Body of pancreas (tissue), 4 donors: ENCODE measurements around the gene UBB. TPM values are rescaled to one million over a fixed set of nuclear protein-coding genes. Genes with fewer than 3 reads are reported as not detected.

Experiments used
- ATAC-seq: fragments of 150-250 bp; one replicate; pipeline ENCODE4 v1.9.1; 2016
- DNase-seq, 4 donors: peaks; one replicate each; pipeline ENCODE4 v3.0.0-alpha.2; 2019
- H3K27ac ChIP-seq, 4 donors: fragments of 200-600 bp; sonication (generic); 1 replicate in 3 of 4; 2 replicates in 1 of 4; pipeline versions ENCODE4 v1.5.1 to v1.6.1; 2016 to 2019; ENCODE audit warnings: mild to moderate bottlenecking in 1 of 4, mixed read lengths in 1 of 4, moderate library complexity in 1 of 4
- H3K27me3 ChIP-seq, 2 donors: fragments of 200-600 bp; sonication (generic); one replicate each; pipeline ENCODE4 v1.6.0; 2016; ENCODE audit warnings: mild to moderate bottlenecking in 1 of 2
- H3K36me3 ChIP-seq, 2 donors: fragments of 200-600 bp; sonication (generic); replicated peaks in 1 of 2; 2 replicates each; pipeline ENCODE4 v1.5.1; 2016; ENCODE audit warnings: low read depth in 2 of 2; ENCODE audit not compliant: insufficient read depth in 1 of 2
- H3K4me1 ChIP-seq: fragments of 200-600 bp; sonication (generic); one replicate; pipeline ENCODE4 v1.6.0; 2016
- H3K4me3 ChIP-seq, 2 donors: fragments of 200-600 bp; sonication (generic); 1 replicate in 1 of 2; 2 replicates in 1 of 2; pipeline ENCODE4 v1.5.1; 2016 to 2019
- H3K9me3 ChIP-seq, 3 donors: fragments of 200-600 bp; sonication (generic); 1 replicate in 2 of 3; 2 replicates in 1 of 3; pipeline ENCODE4 v1.5.1; 2016
- CTCF ChIP-seq, 7 experiments: fragments of 450-650 bp in 4 of 7; fragments of 200-600 bp in 3 of 7; sonication (generic) in 3 of 7; IDR thresholded peaks; one replicate each; pipeline ENCODE4 v1.5.1; 2016 to 2019; ENCODE audit warnings: antibody characterized with exemption in 7 of 7
- POLR2A ChIP-seq, 3 donors: fragments of 450-650 bp; IDR thresholded peaks; one replicate each; pipeline ENCODE4 v1.6.1; 2016; ENCODE audit warnings: antibody characterized with exemption in 3 of 3, mild to moderate bottlenecking in 2 of 3
- WGBS, 2 donors: methylation state at CpG; one replicate each; pipeline ENCODE4 v1.1.5; 2017; 5-methylcytosine and 5-hydroxymethylcytosine counted together
- intact Hi-C: fragments of 100-400 bp; cut with DNase I; formaldehyde crosslinking; loops from one replicate; pipeline ENCODE4 v1.15.1; 2023
- total RNA-seq, 2 donors: library from RNA; depleted of rRNA; stranded (reverse); fragments of >200 nt; gene quantifications; one replicate each; pipeline ENCODE4 v1.1.0, GENCODE V29; 2016

Gene UBB
- 100 to 1,000 TPM; 450 to 486 TPM for total RNA-seq

DNA sequence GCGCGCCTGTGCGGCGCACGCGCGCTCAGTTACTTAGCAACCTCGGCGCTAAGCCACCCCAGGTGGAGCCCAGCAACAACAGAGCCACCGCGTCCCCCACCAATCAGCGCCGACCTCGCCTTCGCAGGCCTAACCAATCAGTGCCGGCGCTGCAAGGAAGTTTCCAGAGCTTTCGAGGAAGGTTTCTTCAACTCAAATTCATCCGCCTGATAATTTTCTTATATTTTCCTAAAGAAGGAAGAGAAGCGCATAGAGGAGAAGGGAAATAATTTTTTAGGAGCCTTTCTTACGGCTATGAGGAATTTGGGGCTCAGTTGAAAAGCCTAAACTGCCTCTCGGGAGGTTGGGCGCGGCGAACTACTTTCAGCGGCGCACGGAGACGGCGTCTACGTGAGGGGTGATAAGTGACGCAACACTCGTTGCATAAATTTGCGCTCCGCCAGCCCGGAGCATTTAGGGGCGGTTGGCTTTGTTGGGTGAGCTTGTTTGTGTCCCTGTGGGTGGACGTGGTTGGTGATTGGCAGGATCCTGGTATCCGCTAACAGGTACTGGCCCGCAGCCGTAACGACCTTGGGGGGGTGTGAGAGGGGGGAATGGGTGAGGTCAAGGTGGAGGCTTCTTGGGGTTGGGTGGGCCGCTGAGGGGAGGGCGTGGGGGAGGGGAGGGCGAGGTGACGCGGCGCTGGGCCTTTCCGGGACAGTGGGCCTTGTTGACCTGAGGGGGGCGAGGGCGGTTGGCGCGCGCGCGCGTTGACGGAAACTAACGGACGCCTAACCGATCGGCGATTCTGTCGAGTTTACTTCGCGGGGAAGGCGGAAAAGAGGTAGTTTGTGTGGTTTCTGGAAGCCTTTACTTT lies at the start of gene UBB:
Gene UBB (plus strand): TSS at position 452 of the 856 bp plus-strand sequence. CDS start 817 bp downstream, outside the sequence.
- Histone ChIP-seq H3K27me3 (no peaks in the 10 kb centered on the region), H3K36me3 (peaks cover 6% of the 10 kb centered on the region in 2 donors), H3K4me1 (peaks cover 56% of the 10 kb centered on the region), H3K27ac (peak within 1 kb of the TSS; percentile 95 to 99 (median 96)), H3K4me3 (peak within 1 kb of the TSS; percentile 37 to 39), H3K9me3 (no peaks in the 10 kb centered on the region)
- peak; percentile 95 for ATAC-seq
- peak; percentile 97 to 99 (median 98) for DNase-seq
- WGBS, 2 donors = 0% methylated on average over 33 to 65 of the region's 67 CpGs
- intact Hi-C loops = loop anchor here (10.0 kb wide), 1 partner anchor 144 kb away; no protein-coding TSS in a partner anchor
- TF ChIP-seq POLR2A (IDR thresholded peaks at IDR 0.05) (peak; percentile 97 to 100 (median 100)), CTCF (IDR thresholded peaks at IDR 0.05) (no peak)

DNA sequence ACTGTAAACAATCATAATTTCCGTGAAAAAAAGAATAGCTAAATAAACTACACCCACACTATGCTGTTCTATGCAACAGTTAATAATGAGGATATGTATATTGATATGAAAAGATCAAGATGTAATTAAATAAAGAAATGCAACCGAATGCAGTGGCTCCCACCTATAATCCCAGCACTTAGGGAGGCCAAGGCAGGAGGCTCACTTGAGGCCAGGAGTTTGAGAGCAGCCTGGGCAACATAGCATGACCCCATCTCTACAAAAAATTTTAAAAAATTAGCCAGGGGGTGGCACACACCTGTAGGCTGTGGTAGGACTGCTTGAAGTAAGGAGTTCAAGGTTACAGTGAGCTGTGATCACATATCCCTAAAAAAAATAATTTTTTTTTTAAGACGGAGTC lies 42.5 kb upstream of the UBB start:
- intact Hi-C loops = no loop called here
- no peak for ATAC-seq

DNA sequence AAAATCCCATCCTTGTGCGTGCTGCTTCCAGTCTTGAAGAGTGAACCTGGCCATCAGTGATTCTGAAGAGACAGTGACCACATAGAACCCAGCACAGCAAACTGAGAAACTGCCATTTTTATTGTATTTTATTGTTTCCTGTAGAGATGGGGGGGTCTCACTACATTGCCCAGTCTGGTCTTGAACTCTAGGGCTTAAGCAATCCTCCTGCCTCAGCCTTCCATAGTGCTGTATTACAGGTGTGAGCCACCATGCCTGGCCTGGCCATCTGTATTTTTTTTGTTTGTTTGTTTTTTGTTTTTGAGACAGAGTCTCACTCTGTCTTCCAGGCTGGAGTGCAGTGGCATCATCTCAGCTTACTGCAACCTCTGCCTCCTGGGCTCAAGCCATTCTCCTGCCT lies 41.5 kb upstream of the UBB start:
- 96 to 100% methylated on average over 1 of the region's 1 CpG for WGBS, 2 donors
- Histone ChIP-seq H3K4me3 (no peak overlapping the region), H3K36me3 (no peaks in the 10 kb centered on the region), H3K27me3 (no peaks in the 10 kb centered on the region), H3K9me3 (no peaks in the 10 kb centered on the region), H3K27ac (no peak overlapping the region), H3K4me1 (no peaks in the 10 kb centered on the region)
- DNase-seq (no peak), ATAC-seq (no peak)
- intact Hi-C loops = no loop called here
- TF ChIP-seq POLR2A (IDR thresholded peaks at IDR 0.05) = no peak
- TF ChIP-seq CTCF (IDR thresholded peaks at IDR 0.05) = no peak

More for the DNA sequence above, 42.5 kb upstream of the UBB start:
- H3K27me3 ChIP-seq = no peaks in the 10 kb centered on the region
- DNase-seq = no peak
- H3K4me3 ChIP-seq = no peak overlapping the region
- H3K4me1 ChIP-seq = no peaks in the 10 kb centered on the region
- TF ChIP-seq CTCF (IDR thresholded peaks at IDR 0.05) (no peak), POLR2A (IDR thresholded peaks at IDR 0.05) (no peak)
- no peaks in the 10 kb centered on the region for H3K36me3 ChIP-seq
- WGBS, 2 donors = 86 to 90% methylated on average over 3 of the region's 3 CpGs
- no peaks in the 10 kb centered on the region for H3K9me3 ChIP-seq
- H3K27ac ChIP-seq = no peak overlapping the region

- H3K27ac ChIP-seq = no peak overlapping the region
- ATAC-seq = no peak
- H3K27me3 ChIP-seq = no peaks in the 10 kb centered on the region
- no peaks in the 10 kb centered on the region for H3K9me3 ChIP-seq
- no peak overlapping the region for H3K4me3 ChIP-seq
- H3K4me1 ChIP-seq = no peaks in the 10 kb centered on the region
- no peak for DNase-seq
- intact Hi-C loops = no loop called here
- no peaks in the 10 kb centered on the region for H3K36me3 ChIP-seq
- WGBS, 2 donors = 63 to 94% methylated on average over 1 of the region's 1 CpG
- no peak for TF ChIP-seq POLR2A (IDR thresholded peaks at IDR 0.05)
- no peak for TF ChIP-seq CTCF (IDR thresholded peaks at IDR 0.05)
These were observed 40.9 kb upstream of the UBB start for GRCh38 chr17:16339959-16340358.
